ENCODE results near the gene GORAB.

GORAB gene

DNA sequence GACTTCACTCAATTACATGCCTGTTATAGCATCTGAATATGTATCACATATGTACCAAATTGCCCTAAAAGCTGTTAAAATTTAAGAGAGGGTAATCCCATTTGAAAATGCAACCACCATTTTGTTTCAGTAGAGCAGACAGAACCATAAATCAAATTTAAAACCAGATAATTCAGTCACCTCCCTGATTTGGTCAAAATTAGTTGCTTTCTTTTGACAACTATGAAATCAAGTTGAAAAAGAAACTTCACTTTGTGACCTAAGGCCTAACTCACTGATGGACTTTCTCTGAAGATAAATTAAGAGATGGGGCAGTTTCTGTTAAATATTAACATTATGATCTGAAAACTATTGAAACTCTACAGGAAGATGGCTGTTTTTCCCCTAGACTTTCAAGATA is 6.7 kb downstream of the GORAB start:
- H3K79me2 ChIP-seq (ENCODE audit: insufficient read depth, low read length) = peaks cover 43% of the 10 kb centered on the region
- H2AFZ ChIP-seq (ENCODE audit: low read depth, low read length, severe bottlenecking) = no peak overlapping the region
- no peaks in the 10 kb centered on the region for H3K27me3 ChIP-seq (ENCODE audit: low read length)
- no peaks in the 10 kb centered on the region for H3K9me3 ChIP-seq (ENCODE audit: insufficient read depth, low read length)
- peaks cover 37% of the 10 kb centered on the region for H3K36me3 ChIP-seq (ENCODE audit: low read length)
- H3K4me3 ChIP-seq (ENCODE audit: insufficient read depth, low read length, poor library complexity, severe bottlenecking) = no peak overlapping the region
- no peak overlapping the region for H3K27ac ChIP-seq (ENCODE audit: low read depth, low read length)
- H4K20me1 ChIP-seq (ENCODE audit: low read depth, low read length) = no peaks in the 10 kb centered on the region
- H3F3A ChIP-seq (ENCODE audit: insufficient read depth) = no peaks in the 10 kb centered on the region
- no peak overlapping the region for H3K9ac ChIP-seq (ENCODE audit: low read length)
- TF ChIP-seq, protein P1, sequence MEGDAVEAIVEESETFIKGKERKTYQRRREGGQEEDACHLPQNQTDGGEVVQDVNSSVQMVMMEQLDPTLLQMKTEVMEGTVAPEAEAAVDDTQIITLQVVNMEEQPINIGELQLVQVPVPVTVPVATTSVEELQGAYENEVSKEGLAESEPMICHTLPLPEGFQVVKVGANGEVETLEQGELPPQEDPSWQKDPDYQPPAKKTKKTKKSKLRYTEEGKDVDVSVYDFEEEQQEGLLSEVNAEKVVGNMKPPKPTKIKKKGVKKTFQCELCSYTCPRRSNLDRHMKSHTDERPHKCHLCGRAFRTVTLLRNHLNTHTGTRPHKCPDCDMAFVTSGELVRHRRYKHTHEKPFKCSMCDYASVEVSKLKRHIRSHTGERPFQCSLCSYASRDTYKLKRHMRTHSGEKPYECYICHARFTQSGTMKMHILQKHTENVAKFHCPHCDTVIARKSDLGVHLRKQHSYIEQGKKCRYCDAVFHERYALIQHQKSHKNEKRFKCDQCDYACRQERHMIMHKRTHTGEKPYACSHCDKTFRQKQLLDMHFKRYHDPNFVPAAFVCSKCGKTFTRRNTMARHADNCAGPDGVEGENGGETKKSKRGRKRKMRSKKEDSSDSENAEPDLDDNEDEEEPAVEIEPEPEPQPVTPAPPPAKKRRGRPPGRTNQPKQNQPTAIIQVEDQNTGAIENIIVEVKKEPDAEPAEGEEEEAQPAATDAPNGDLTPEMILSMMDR (IDR thresholded peaks at IDR 0.05; ENCODE audit: insufficient read depth, low read length, poor library complexity, severe bottlenecking) = no peak
- TF ChIP-seq EZH2phosphoT487 (conservative IDR thresholded peaks at IDR 0.05; ENCODE audit: low read length) = no peak
- H3K9me2 ChIP-seq (replicated peaks; ENCODE audit: insufficient read depth, low read length) = no peaks in the 10 kb centered on the region
- no peak overlapping the region for H3K4me2 ChIP-seq (ENCODE audit: low read depth, low read length, poor library complexity, severe bottlenecking)

DNA sequence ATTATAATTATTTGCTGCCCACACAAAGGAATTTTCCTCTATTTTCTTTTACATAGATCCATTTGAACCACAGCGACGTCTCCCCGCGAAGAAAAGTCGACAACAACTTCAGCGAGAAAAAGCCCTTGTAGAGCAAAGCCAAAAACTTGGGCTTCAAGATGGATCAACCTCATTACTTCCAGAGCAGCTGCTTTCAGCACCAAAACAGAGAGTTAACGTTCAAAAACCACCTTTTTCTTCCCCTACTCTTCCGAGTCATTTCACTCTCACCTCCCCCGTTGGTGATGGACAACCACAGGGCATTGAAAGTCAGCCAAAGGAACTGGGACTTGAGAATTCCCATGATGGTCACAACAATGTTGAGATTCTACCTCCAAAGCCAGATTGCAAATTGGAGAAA is 7.2 kb downstream of the GORAB start:
- Histone ChIP-seq H3K27me3 (ENCODE audit: low read length) (no peaks in the 10 kb centered on the region), H3K36me3 (ENCODE audit: low read length) (peaks cover 37% of the 10 kb centered on the region), H3K27ac (ENCODE audit: low read depth, low read length) (no peak overlapping the region), H2AFZ (ENCODE audit: low read depth, low read length, severe bottlenecking) (no peak overlapping the region), H3K9me3 (ENCODE audit: insufficient read depth, low read length) (no peaks in the 10 kb centered on the region), H3K9ac (ENCODE audit: low read length) (no peak overlapping the region), H3K4me3 (ENCODE audit: insufficient read depth, low read length, poor library complexity, severe bottlenecking) (no peak overlapping the region), H3K4me2 (ENCODE audit: low read depth, low read length, poor library complexity, severe bottlenecking) (no peak overlapping the region), H3K9me2 (replicated peaks; ENCODE audit: insufficient read depth, low read length) (no peaks in the 10 kb centered on the region), H4K20me1 (ENCODE audit: low read depth, low read length) (no peaks in the 10 kb centered on the region), H3F3A (ENCODE audit: insufficient read depth) (no peaks in the 10 kb centered on the region), H3K79me2 (ENCODE audit: insufficient read depth, low read length) (peaks cover 38% of the 10 kb centered on the region)
- TF ChIP-seq EZH2phosphoT487 (conservative IDR thresholded peaks at IDR 0.05; ENCODE audit: low read length) = no peak
- TF ChIP-seq, protein P1 (IDR thresholded peaks at IDR 0.05; ENCODE audit: insufficient read depth, low read length, poor library complexity, severe bottlenecking) = no peak

DNA sequence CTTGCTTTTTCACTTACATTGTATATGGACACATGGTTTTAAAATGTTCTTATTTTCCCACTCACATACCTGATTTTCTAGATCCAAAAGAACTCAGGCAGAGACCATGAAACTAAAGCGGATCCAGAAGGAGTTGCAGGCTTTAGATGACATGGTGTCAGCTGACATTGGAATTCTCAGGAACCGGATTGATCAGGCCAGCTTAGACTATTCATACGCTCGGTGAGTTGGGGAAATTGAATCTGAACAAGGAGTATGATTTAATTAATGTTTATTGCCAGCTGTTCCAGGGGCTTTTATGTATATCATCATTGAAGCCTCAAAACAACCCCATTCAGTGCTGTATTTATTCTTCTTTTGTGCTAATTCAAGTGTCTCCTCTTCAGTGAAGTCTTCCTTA is 12.7 kb downstream of the GORAB start:
- Histone ChIP-seq H3K79me2 (ENCODE audit: insufficient read depth, low read length) (no peaks in the 10 kb centered on the region), H3F3A (ENCODE audit: insufficient read depth) (no peaks in the 10 kb centered on the region), H3K27ac (ENCODE audit: low read depth, low read length) (no peak overlapping the region), H4K20me1 (ENCODE audit: low read depth, low read length) (no peaks in the 10 kb centered on the region), H3K27me3 (ENCODE audit: low read length) (no peaks in the 10 kb centered on the region), H3K9ac (ENCODE audit: low read length) (no peak overlapping the region), H2AFZ (ENCODE audit: low read depth, low read length, severe bottlenecking) (no peak overlapping the region), H3K4me2 (ENCODE audit: low read depth, low read length, poor library complexity, severe bottlenecking) (no peak overlapping the region), H3K9me3 (ENCODE audit: insufficient read depth, low read length) (no peaks in the 10 kb centered on the region), H3K36me3 (ENCODE audit: low read length) (peaks cover 50% of the 10 kb centered on the region), H3K4me3 (ENCODE audit: insufficient read depth, low read length, poor library complexity, severe bottlenecking) (no peak overlapping the region), H3K9me2 (replicated peaks; ENCODE audit: insufficient read depth, low read length) (no peaks in the 10 kb centered on the region)
- no peak for TF ChIP-seq EZH2phosphoT487 (conservative IDR thresholded peaks at IDR 0.05; ENCODE audit: low read length)
- TF ChIP-seq, protein P1 (IDR thresholded peaks at IDR 0.05; ENCODE audit: insufficient read depth, low read length, poor library complexity, severe bottlenecking) = no peak

Measured in SU-DHL-6 (cell line).